Measurements from ENCODE around the gene YIPF6. TPM values are rescaled to one million over a fixed set of nuclear protein-coding genes. Genes with fewer than 3 reads are reported as not detected.
"Not testable (repeated sequence)": the region's sequence is repeated elsewhere in the genome, so short reads cannot be mapped to it uniquely, and the experiment has no call there.

The YIPF6 gene
- total and polyA plus RNA-seq, 3 donors from 2014 or later, result 16.2 to 35.7 (median 30.5) TPM

GRCh38 chrX:68536429-68536828 is 37.6 kb downstream of the YIPF6 start:
- Histone ChIP-seq H3K4me3 (no peak overlapping the region), H3K36me3 (ENCODE audit: low read depth, missing control alignments) (no peaks in the 10 kb centered on the region), H3K4me1 (no peaks in the 10 kb centered on the region), H3K9me3 (no peaks in the 10 kb centered on the region), H3K27me3 (no peaks in the 10 kb centered on the region), H3K27ac (no peak overlapping the region)
- intact Hi-C loops (cut with DNase I; ENCODE audit: low total_unique reads), result no loop called here
- no peak for DNase-seq
- 85 to 100% methylated on average over 1 of the region's 1 CpG for WGBS, 2 donors
- TF ChIP-seq CTCF (IDR thresholded peaks at IDR 0.05), result no peak
- no peak for TF ChIP-seq POLR2A (IDR thresholded peaks at IDR 0.05)

GRCh38 chrX:68536884-68537283 is 38.0 kb downstream of the YIPF6 start:
- WGBS, 2 donors, result 29 to 39% methylated on average over 2 of the region's 2 CpGs
- no peak overlapping the region for H3K4me3 ChIP-seq
- intact Hi-C loops (cut with DNase I; ENCODE audit: low total_unique reads), result no loop called here
- TF ChIP-seq POLR2A (IDR thresholded peaks at IDR 0.05) (no peak), CTCF (IDR thresholded peaks at IDR 0.05) (no peak)
- no peak overlapping the region for H3K27ac ChIP-seq
- H3K27me3 ChIP-seq, result no peaks in the 10 kb centered on the region
- no peaks in the 10 kb centered on the region for H3K36me3 ChIP-seq (ENCODE audit: low read depth, missing control alignments)
- no peaks in the 10 kb centered on the region for H3K9me3 ChIP-seq
- peak; percentile 14 for DNase-seq
- H3K4me1 ChIP-seq, result no peaks in the 10 kb centered on the region

- Histone ChIP-seq H3K9me3 (no peaks in the 10 kb centered on the region), H3K27ac (no peak overlapping the region), H3K36me3 (ENCODE audit: low read depth, missing control alignments) (no peaks in the 10 kb centered on the region), H3K27me3 (no peaks in the 10 kb centered on the region), H3K4me3 (no peak overlapping the region), H3K4me1 (no peaks in the 10 kb centered on the region)
- DNase-seq, result no peak
- intact Hi-C loops (cut with DNase I; ENCODE audit: low total_unique reads), result no loop called here
- WGBS, 2 donors, result 96 to 97% methylated on average over 3 of the region's 3 CpGs
- TF ChIP-seq POLR2A (IDR thresholded peaks at IDR 0.05) (no peak), CTCF (IDR thresholded peaks at IDR 0.05) (no peak)
These were observed 51.3 kb downstream of the YIPF6 start for GRCh38 chrX:68550193-68550592.

GRCh38 chrX:68556036-68556435 is 57.2 kb downstream of the YIPF6 start:
- no peaks in the 10 kb centered on the region for H3K9me3 ChIP-seq
- no peaks in the 10 kb centered on the region for H3K4me1 ChIP-seq
- H3K27ac ChIP-seq, result no peak overlapping the region
- no peak for DNase-seq
- no peaks in the 10 kb centered on the region for H3K27me3 ChIP-seq
- H3K36me3 ChIP-seq (ENCODE audit: low read depth, missing control alignments), result no peaks in the 10 kb centered on the region
- WGBS, 2 donors, result 78 to 89% methylated on average over 4 of the region's 4 CpGs
- TF ChIP-seq CTCF (IDR thresholded peaks at IDR 0.05) (no peak), POLR2A (IDR thresholded peaks at IDR 0.05) (no peak)
- no peak overlapping the region for H3K4me3 ChIP-seq
- intact Hi-C loops (cut with DNase I; ENCODE audit: low total_unique reads), result no loop called here

- H3K27me3 ChIP-seq; H3K4me3 ChIP-seq; H3K4me1 ChIP-seq; DNase-seq; intact Hi-C loops (cut with DNase I; ENCODE audit: low total_unique reads); H3K9me3 ChIP-seq; H3K36me3 ChIP-seq (ENCODE audit: low read depth, missing control alignments); H3K27ac ChIP-seq: not testable (repeated sequence)
- 89 to 90% methylated on average over 6 to 8 of the region's 8 CpGs for WGBS, 2 donors
These were observed 58.3 kb downstream of the YIPF6 start for GRCh38 chrX:68557126-68557525.

GRCh38 chrX:68559905-68560304 is 61.1 kb downstream of the YIPF6 start:
- WGBS, 2 donors, result 87 to 96% methylated on average over 4 of the region's 4 CpGs
- H3K9me3 ChIP-seq; H3K4me3 ChIP-seq; DNase-seq; H3K27ac ChIP-seq; intact Hi-C loops (cut with DNase I; ENCODE audit: low total_unique reads); H3K36me3 ChIP-seq (ENCODE audit: low read depth, missing control alignments); H3K27me3 ChIP-seq; H3K4me1 ChIP-seq: not testable (repeated sequence)

Measured in testis (tissue), 3 donors.